Measurements from ENCODE around the gene CASKIN2.

GRCh38 chr17:75499313-75500022 lies 15.9 kb downstream of the CASKIN2 start:
- TF ChIP-seq CTCF (IDR thresholded peaks at IDR 0.05) (no peak), POLR2A (IDR thresholded peaks at IDR 0.05) (no peak)

All from heart left ventricle (tissue), 13 donors.